BJ (cell line): ENCODE measurements around the gene KCNIP4. TPM values are rescaled to one million over a fixed set of nuclear protein-coding genes. Genes with fewer than 3 reads are reported as not detected.

Experiments
- CTCF ChIA-PET: fragments of 350-600 bp; formaldehyde crosslinking; extraction: SDS; loops from one replicate; lab custom pipeline; 2021; ENCODE audit warnings: antibody characterized with exemption, inconsistent platforms; lab: Yijun Ruan, JAX
- POLR2A ChIA-PET: fragments of 300-600 bp; sonication (Branson Sonifier 250); formaldehyde crosslinking; extraction: SDS; loops from one replicate; lab custom pipeline; 2021; ENCODE audit warnings: antibody characterized with exemption; lab: Charles Lee
- DNase-seq: peaks from one replicate; pipeline ENCODE4 v3.0.0-alpha.2; 2011; ENCODE audit warnings: low read depth
- H3K27me3 ChIP-seq: 2 replicates; pipeline ENCODE4 v1.6.0; 2011; ENCODE audit warnings: low read length; ENCODE audit not compliant: control insufficient read depth, insufficient read depth
- H3K36me3 ChIP-seq: 2 replicates; pipeline ENCODE4 v1.5.1; 2011; ENCODE audit warnings: low read length; ENCODE audit not compliant: control insufficient read depth, insufficient read depth
- H3K4me3 ChIP-seq: 2 replicates; pipeline ENCODE4 v1.5.1; 2011; ENCODE audit warnings: low read depth, mild to moderate bottlenecking, control low read depth, low read length
- CTCF ChIP-seq: IDR thresholded peaks from 2 replicates; pipeline ENCODE4 v1.5.1; 2011; ENCODE audit warnings: low read depth, mild to moderate bottlenecking, control low read depth, inconsistent platforms, low read length, moderate library complexity; ENCODE audit not compliant: insufficient read depth
- polyA plus RNA-seq: library from polyadenylated mRNA; depleted of rRNA; stranded (reverse); fragments of >200 nt; gene quantifications from 2 replicates; pipeline ENCODE4 v1.2.3, GENCODE V29; 2011

Gene KCNIP4
- polyA plus RNA-seq, 1 experiment = not detected

GRCh38 chr4:21826071-21826470 lies 122.5 kb downstream of the KCNIP4 start:
- Histone ChIP-seq H3K36me3 (no peaks in the 10 kb centered on the region), H3K27me3 (no peaks in the 10 kb centered on the region), H3K4me3 (no peak overlapping the region)
- ChIA-PET CTCF (no interaction called here), POLR2A (no interaction called here)
- no peak for TF ChIP-seq CTCF
- no peak for DNase-seq

GRCh38 chr4:21819086-21819485 lies 129.5 kb downstream of the KCNIP4 start:
- CTCF ChIA-PET = interaction anchor here (1.4 kb wide), 2 partner anchors 21 to 28 kb away, joined by 3 to 7 read pairs; no protein-coding TSS in a partner anchor
- Histone ChIP-seq H3K36me3 (no peaks in the 10 kb centered on the region), H3K27me3 (no peaks in the 10 kb centered on the region), H3K4me3 (no peak overlapping the region)
- no peak for TF ChIP-seq CTCF
- POLR2A ChIA-PET = no interaction called here
- DNase-seq = no peak

- ChIA-PET POLR2A (no interaction called here), CTCF (no interaction called here)
- TF ChIP-seq CTCF = no peak
- Histone ChIP-seq H3K4me3 (no peak overlapping the region), H3K27me3 (no peaks in the 10 kb centered on the region), H3K36me3 (no peaks in the 10 kb centered on the region)
- DNase-seq = no peak
Measured at GRCh38 chr4:21815651-21816377, 132.8 kb downstream of the KCNIP4 start.

- no peak overlapping the region for H3K4me3 ChIP-seq
- peak; percentile 52 for DNase-seq
- no peaks in the 10 kb centered on the region for H3K36me3 ChIP-seq
- no peaks in the 10 kb centered on the region for H3K27me3 ChIP-seq
- ChIA-PET POLR2A (interaction anchor here (0.5 to 0.6 kb wide), 2 partner anchors 13 to 671 kb away, joined by 3 to 4 read pairs; no protein-coding TSS in a partner anchor), CTCF (interaction anchor here (1.1 to 1.8 kb wide), 2 partner anchors 13 to 22 kb away, joined by 3 to 7 read pairs; no protein-coding TSS in a partner anchor)
- no peak for TF ChIP-seq CTCF
Measured at GRCh38 chr4:21811565-21811964, 137.0 kb downstream of the KCNIP4 start.

GRCh38 chr4:21806991-21807390 lies 141.6 kb downstream of the KCNIP4 start:
- CTCF ChIA-PET = no interaction called here
- Histone ChIP-seq H3K27me3 (no peaks in the 10 kb centered on the region), H3K4me3 (no peak overlapping the region), H3K36me3 (no peaks in the 10 kb centered on the region)
- DNase-seq = no peak
- TF ChIP-seq CTCF = no peak
- POLR2A ChIA-PET = no interaction called here
